ENCODE data around the gene RUNX3. TPM values are rescaled to one million over a fixed set of nuclear protein-coding genes. Genes with fewer than 3 reads are reported as not detected.

The RUNX3 gene
- polyA plus RNA-seq, 1 donor, result 0.27 TPM

- no peak for DNase-seq
Measured at GRCh38 chr1:24963099-24963872, 33.2 kb upstream of the RUNX3 start.

- no peak for DNase-seq
Measured at GRCh38 chr1:24961961-24962861, 32.1 kb upstream of the RUNX3 start.

GRCh38 chr1:24961334-24961733, 31.3 kb upstream of the RUNX3 start:
- DNase-seq, result no peak

- no peak for DNase-seq
Measured at GRCh38 chr1:24960071-24960801, 30.2 kb upstream of the RUNX3 start.

GRCh38 chr1:24959623-24959975, 29.5 kb upstream of the RUNX3 start:
- no peak for DNase-seq

GRCh38 chr1:24958766-24959622, 28.9 kb upstream of the RUNX3 start:
- no peak for DNase-seq

GRCh38 chr1:24957808-24958752, 28.0 kb upstream of the RUNX3 start:
- no peak for DNase-seq

- no peak for DNase-seq
Measured at GRCh38 chr1:24957016-24957807, 27.1 kb upstream of the RUNX3 start.

GRCh38 chr1:24955779-24956365, 25.8 kb upstream of the RUNX3 start:
- DNase-seq, result no peak

- no peak for DNase-seq
Measured at GRCh38 chr1:24955161-24955560, 25.1 kb upstream of the RUNX3 start.

GRCh38 chr1:24954631-24955030, 24.6 kb upstream of the RUNX3 start:
- DNase-seq, result no peak

- DNase-seq, result no peak
Measured at GRCh38 chr1:24954022-24954421, 23.9 kb upstream of the RUNX3 start.

GRCh38 chr1:24952413-24952841, 22.4 kb upstream of the RUNX3 start:
- DNase-seq, result no peak

GRCh38 chr1:24951810-24952412, 21.8 kb upstream of the RUNX3 start:
- no peak for DNase-seq

GRCh38 chr1:24951337-24951736, 21.3 kb upstream of the RUNX3 start:
- DNase-seq, result no peak

- DNase-seq, result no peak
Measured at GRCh38 chr1:24949331-24949881, 19.3 kb upstream of the RUNX3 start.

GRCh38 chr1:24948079-24948827, 18.2 kb upstream of the RUNX3 start:
- DNase-seq, result no peak
